Measurements from ENCODE around the gene SPACDR.

Gene SPACDR

GRCh38 chr7:100406767-100407166 lies 57.3 kb downstream of the SPACDR start:
- no peak overlapping the region for H3K18ac ChIP-seq (ENCODE audit: low read depth in 1 of 2, low read length in 2 of 2)
- H3K4me2 ChIP-seq (ENCODE audit: low read length, poor library complexity, severe bottlenecking), result no peak overlapping the region
- no peak overlapping the region for H3K4me3 ChIP-seq (ENCODE audit: insufficient read depth in 1 of 2, low read depth in 1 of 2, low read length in 2 of 2)
- no peaks in the 10 kb centered on the region for H3K9me3 ChIP-seq (ENCODE audit: control insufficient read depth, low read length)
- H2BK120ac ChIP-seq (ENCODE audit: low read depth, low read length), result no peak overlapping the region
- WGBS, result 34% methylated on average over 4 of the region's 6 CpGs
- H4K91ac ChIP-seq (ENCODE audit: low read length), result no peak overlapping the region
- H3K36me3 ChIP-seq (ENCODE audit: control insufficient read depth in 1 of 2, insufficient read depth in 2 of 2, low read depth in 1 of 2, low read length in 2 of 2), result no peaks in the 10 kb centered on the region
- no peak overlapping the region for H2BK5ac ChIP-seq (ENCODE audit: low read depth, low read length, poor library complexity, severe bottlenecking)
- H2AK5ac ChIP-seq (ENCODE audit: low read length, severe bottlenecking), result no peak overlapping the region
- H3K4ac ChIP-seq (ENCODE audit: low read depth in 1 of 2, low read length in 2 of 2), result no peak overlapping the region
- H2BK15ac ChIP-seq (ENCODE audit: low read depth, poor library complexity, severe bottlenecking), result no peak overlapping the region
- peaks cover 3% of the 10 kb centered on the region for H3K4me1 ChIP-seq (ENCODE audit: control insufficient read depth, insufficient read depth, low read depth, low read length)
- no peak overlapping the region for H3K23ac ChIP-seq (ENCODE audit: low read length in 2 of 2)
- no peak overlapping the region for H3K14ac ChIP-seq (ENCODE audit: low read length in 2 of 2)
- H3K27ac ChIP-seq (ENCODE audit: low read length, poor library complexity, severe bottlenecking), result no peak overlapping the region
- peak; percentile 69 for DNase-seq
- H3K79me1 ChIP-seq (replicated peaks; ENCODE audit: low read length, poor library complexity, severe bottlenecking), result no peaks in the 10 kb centered on the region
- peaks cover 3 to 56% of the 10 kb centered on the region in 2 experiments for H3K27me3 ChIP-seq (ENCODE audit: control insufficient read depth in 1 of 2, insufficient read depth in 1 of 2, low read length in 2 of 2)
- no peak overlapping the region for H3K9ac ChIP-seq (ENCODE audit: low read length)
- H4K8ac ChIP-seq (ENCODE audit: low read length), result no peak overlapping the region
- H2BK12ac ChIP-seq (ENCODE audit: low read length in 2 of 2), result no peak overlapping the region
- H2AFZ ChIP-seq (ENCODE audit: low read depth, low read length), result no peak overlapping the region
